Forelimb muscle (tissue), 1 donor: ENCODE data around the gene KCNK2. TPM values are rescaled to one million over a fixed set of nuclear protein-coding genes. Genes with fewer than 3 reads are reported as not detected.

Experiments used
- DNase-seq: peaks from one replicate; pipeline ENCODE4 v3.0.0-alpha.2; 2013; ENCODE audit warnings: low read depth
- polyA plus RNA-seq: library from polyadenylated mRNA; unstranded; fragments of 120-200 nt; gene quantifications from one replicate; pipeline ENCODE4 v1.2.1, GENCODE V29; 2013; ENCODE audit not compliant: insufficient read length

KCNK2 gene
- 2.5 TPM for polyA plus RNA-seq

- no peak for DNase-seq
Measured at GRCh38 chr1:215082532-215083382, at the start of gene KCNK2. Gene KCNK2, plus strand, starts transcription at chr1:215082737. Its CDS starts 649 bp downstream, at chr1:215083386.

GRCh38 chr1:215032911-215033526 is 49.5 kb upstream of the KCNK2 start:
- no peak for DNase-seq

- no peak for DNase-seq
Measured at GRCh38 chr1:215040190-215040589, 42.3 kb upstream of the KCNK2 start.

- no peak for DNase-seq
Measured at GRCh38 chr1:215043401-215043800, 39.1 kb upstream of the KCNK2 start.

GRCh38 chr1:215044151-215044550 is 38.4 kb upstream of the KCNK2 start:
- no peak for DNase-seq

- DNase-seq: no peak
Measured at GRCh38 chr1:215045698-215046308, 36.7 kb upstream of the KCNK2 start.

- no peak for DNase-seq
Measured at GRCh38 chr1:215052256-215053015, 30.1 kb upstream of the KCNK2 start.

- DNase-seq: no peak
Measured at GRCh38 chr1:215054266-215054665, 28.3 kb upstream of the KCNK2 start.

GRCh38 chr1:215055281-215055935 is 27.1 kb upstream of the KCNK2 start:
- DNase-seq: no peak

- no peak for DNase-seq
Measured at GRCh38 chr1:215056584-215056983, 26.0 kb upstream of the KCNK2 start.

- DNase-seq: no peak
Measured at GRCh38 chr1:215059947-215060346, 22.6 kb upstream of the KCNK2 start.

- no peak for DNase-seq
Measured at GRCh38 chr1:215064327-215064726, 18.2 kb upstream of the KCNK2 start.

- no peak for DNase-seq
Measured at GRCh38 chr1:215071078-215071477, 11.5 kb upstream of the KCNK2 start.

- no peak for DNase-seq
Measured at GRCh38 chr1:215076322-215076721, 6.2 kb upstream of the KCNK2 start.

GRCh38 chr1:215079456-215079855 is 3.1 kb upstream of the KCNK2 start:
- no peak for DNase-seq

GRCh38 chr1:215081661-215082531 is 641 bp upstream of the KCNK2 start:
- no peak for DNase-seq

- no peak for DNase-seq
Measured at GRCh38 chr1:215083383-215083961, 935 bp downstream of the KCNK2 start.

- DNase-seq: no peak
Measured at GRCh38 chr1:215084621-215085020, 2.1 kb downstream of the KCNK2 start.

- no peak for DNase-seq
Measured at GRCh38 chr1:215087603-215088002, 5.1 kb downstream of the KCNK2 start.

GRCh38 chr1:215094381-215094780 is 11.8 kb downstream of the KCNK2 start:
- no peak for DNase-seq
